ENCODE measurements around the gene ZYG11B.

GRCh38 chr1:52733368-52733767, 7.1 kb downstream of the ZYG11B start:
- TF ChIP-seq CTCF (IDR thresholded peaks at IDR 0.05) (no peak), EZH2 (IDR thresholded peaks at IDR 0.05; ENCODE audit: borderline replicate concordance, insufficient read depth, low read depth, low read length, poor library complexity, severe bottlenecking) (no peak)
